HG03342 (cell line): ENCODE results near the gene UAP1.

Experiments
- ATAC-seq: cut with Tn5 transposase; IDR thresholded peaks from one replicate; pipeline ENCODE4 v1.9.1; 2021; ENCODE audit warnings: mild to moderate bottlenecking, moderate library complexity; ENCODE audit not compliant: unreplicated experiment

Gene UAP1

DNA sequence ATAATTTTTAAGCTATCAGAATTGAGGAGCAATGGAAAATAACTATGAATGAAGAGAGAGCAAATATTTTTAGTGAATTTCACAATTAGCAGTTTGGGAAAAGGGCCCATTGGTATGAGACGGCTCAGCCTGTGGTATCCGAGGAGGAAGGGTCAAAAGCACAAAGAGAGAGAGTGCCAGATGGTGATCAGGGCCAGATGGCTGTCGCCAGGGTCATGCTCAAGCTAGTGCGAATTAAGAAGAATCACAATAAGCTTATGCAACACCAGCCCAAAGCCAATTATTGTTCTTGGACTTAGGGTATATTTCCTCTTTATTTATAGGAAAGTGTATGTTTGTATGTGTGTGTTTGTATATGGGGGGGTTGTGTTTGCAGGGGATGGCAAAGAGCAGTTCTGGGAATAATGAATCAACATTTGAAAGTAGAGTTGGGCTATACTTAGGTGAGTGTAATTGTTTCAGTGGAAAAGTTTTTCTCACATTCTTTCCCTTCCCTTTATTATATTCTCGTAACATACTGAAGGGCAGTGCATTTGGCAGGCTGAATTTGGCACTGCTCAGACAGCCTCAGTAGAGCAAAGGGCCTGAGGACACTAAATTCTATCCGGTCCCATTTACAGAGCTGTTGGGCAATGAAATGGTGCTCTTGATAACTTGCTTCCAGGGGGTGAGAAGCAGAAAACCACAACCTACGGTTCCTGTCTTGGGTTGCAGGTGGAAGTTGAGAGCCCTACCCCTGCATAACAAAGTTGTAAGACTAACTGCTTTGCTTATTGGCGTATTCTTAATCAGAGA lies 51.3 kb downstream of the UAP1 start:
- ATAC-seq, result no peak

DNA sequence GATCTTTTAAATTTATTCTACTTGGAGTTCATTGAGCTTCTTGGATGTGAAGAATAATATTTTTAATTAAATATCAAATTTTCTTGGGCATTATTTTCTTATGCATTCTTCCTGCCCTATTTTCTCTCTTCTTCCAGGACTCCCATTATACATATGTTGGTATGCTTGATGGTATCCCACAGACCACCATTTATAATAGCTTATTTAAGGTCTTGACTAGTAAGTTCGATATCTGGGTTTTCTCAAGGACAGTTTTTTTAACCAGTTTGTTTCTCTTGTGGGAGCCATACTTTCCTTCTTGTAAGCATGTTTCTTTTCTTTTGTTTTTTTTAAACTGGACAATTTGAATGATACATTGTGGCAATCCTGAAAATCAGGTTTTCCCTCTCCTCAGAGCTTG lies 55.3 kb downstream of the UAP1 start:
- no peak for ATAC-seq

DNA sequence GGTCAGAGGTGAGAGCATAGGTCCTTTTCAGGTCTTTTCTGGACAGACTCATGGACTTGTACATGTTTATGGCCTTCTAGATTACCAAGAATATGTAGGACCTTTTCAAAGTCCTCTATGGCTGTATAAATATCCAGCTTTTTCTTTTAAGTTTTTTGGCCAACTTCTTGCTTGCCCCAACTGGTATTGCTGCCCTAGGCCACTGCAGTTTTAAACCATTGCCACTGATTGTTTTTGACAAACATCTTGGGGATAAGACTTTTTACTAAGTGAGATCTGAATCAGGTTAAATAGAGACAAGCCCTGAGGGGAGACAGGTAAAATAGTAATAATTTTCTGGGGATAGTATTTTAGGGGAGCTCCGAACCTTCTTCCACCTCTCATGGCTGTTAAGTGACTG lies 56.0 kb downstream of the UAP1 start:
- no peak for ATAC-seq

DNA sequence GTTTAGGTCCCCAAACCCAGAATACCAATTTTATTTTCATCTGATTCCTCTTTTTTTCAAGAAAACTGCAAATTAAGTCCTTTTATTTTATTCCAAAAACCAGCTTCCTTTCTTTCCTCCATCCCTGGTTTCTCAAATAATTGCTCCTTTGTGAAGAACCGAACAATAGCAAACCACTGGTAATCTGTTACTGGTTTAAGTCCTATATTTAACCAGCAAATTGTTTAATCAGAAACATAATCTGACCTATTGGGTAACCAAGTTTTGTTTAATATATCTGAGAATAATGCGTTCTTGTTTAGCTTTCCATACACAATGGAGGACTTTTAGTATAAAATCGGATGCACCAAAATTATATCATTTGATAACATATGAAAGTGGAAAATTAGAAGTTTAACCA lies 57.6 kb downstream of the UAP1 start:
- ATAC-seq, result no peak

DNA sequence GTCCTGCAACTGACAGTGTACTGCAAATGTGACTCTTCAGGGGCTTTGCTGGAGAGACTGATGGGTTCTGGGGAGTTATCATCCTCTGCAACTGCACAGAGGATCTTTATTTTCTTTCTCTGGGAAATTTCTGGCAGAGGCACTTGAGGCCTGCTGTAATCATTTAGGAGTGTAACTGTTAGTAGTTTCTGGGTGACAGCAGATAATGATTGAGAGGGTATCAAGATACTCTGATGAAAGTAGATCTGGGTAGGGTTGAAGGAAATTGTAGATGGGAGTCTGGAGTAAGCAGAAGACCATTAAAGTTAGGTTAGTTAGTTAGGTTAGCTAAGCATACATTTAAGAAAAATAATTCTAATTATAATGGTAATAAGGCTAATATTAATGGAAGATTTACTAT lies 59.7 kb downstream of the UAP1 start:
- ATAC-seq, result no peak

DNA sequence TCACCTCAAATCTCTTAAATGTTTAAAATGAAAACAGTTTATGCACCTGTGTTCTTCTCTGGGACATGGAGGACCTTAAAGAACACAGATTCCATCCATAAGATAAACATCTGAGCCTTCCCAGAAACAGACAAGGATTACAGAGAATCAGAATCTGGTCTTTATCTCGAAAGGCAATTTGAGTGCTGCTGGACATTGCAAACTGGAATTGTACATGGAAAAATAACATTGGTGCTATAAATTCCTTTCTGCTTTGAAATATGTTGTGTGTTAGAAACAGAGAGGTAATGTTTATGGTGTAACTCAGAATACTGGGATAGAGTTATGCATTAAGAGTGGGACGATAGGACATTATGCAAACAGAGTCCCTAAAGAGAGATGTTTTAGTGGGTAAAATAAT lies 64.2 kb downstream of the UAP1 start:
- ATAC-seq, result no peak

DNA sequence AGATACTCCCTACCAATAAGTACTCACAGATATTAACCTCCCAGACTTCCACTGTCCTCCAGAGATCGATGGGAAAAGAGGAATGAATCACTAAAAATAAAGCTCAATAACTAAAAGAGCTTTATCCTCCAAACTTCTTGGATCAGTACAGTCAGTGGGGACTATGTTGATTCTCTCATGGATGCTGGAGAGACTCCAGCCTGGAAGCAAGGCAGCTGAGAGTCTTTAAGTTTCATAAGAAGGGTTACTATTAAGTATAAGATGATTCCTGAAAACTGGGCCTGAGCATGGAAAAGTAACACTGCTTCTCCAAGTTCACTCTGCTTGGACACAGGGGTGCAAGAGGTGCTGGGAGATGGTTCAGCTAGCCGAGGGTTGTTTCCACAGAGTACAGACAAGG lies 64.6 kb downstream of the UAP1 start:
- ATAC-seq, result no peak

DNA sequence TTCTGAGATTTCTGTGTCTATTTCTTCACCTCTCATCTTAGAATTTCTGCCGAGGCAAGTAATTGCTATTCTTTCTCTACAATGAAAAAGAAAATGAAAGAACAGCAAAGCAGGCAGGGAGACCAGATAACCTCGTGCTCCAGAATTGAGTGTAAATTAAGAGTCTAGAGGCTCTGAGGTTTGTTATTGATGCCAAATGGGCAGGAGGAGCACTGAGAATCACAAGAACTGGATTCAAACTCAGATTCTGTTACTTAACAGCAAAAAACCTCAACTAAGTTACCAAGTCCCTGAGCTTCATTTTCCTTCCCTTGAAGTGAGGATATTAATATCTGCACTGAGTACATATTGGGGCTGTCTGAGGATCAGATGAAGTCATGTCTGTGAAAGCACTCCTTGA lies 65.2 kb downstream of the UAP1 start:
- no peak for ATAC-seq

DNA sequence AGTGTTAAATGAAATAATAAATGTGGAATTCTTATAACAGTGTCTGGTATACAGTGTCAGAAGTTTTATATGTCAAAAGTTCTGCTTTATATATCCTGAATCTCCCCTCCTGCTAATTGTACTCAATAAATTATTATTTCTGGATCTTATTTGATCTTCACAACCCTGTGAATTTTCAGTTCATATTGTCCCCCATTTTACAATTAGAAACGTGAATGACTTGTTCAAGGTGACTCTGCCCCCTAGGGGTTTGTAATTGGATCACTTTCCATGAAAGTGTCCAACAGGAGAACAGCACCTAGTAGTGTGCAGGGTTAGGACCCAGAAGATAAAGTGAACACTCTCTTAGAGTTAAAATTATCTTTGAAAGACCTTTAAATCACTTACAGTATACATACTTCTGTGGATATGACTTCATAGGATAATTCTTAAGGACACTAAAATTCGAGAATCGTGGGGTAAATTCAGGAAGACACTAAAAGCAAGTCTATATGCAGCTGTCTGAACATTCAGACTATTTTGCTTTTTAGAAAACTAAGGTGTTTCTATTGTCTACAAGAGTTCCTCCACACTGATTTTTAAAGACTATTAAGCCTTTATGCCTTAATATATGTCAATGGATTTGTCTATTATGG lies 66.3 kb downstream of the UAP1 start:
- no peak for ATAC-seq

DNA sequence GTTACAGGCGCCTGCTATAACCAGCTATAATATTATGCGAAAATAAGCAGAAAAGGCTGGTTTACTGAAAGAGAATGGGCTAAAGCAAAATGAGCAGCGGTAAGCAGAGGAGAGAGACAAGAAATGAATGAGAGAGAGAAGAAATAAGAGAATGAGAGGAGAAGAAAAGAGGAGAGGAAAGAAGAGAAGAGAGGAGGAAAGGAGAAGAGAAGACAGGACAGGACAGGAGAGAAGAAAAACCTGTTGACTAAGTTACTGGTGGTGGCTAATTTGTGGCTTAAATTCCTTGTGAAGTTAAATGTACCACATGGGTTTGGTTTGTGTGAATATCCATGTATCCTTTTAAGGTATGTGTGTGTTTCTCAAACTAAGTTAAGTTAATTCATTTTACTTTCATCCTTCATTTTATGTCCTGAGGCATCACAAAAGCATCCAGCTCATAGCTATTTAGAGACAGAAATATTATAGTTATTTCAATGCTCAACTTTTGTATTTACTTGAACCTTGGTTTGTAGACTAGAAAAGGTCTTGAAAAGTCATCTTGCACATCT lies 67.6 kb downstream of the UAP1 start:
- ATAC-seq, result no peak

DNA sequence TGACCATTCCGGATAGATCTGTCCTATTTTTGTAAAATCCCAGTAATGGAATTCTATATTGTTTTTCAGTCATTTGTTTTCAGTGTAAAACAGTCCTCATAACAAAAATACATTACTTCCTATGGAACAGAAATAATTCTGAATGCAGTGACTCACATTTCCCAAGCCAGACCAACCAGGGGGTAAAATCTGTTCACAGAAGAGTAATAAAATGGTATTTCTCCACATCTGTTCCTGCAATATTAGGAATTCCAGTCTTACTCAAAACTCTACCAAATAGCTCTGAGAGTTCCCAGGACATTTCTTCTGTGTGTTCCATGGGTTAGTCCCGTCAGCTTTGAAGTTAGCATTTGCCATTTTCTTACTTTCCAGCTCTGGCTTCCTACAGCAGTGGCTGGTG lies 68.1 kb downstream of the UAP1 start:
- no peak for ATAC-seq

DNA sequence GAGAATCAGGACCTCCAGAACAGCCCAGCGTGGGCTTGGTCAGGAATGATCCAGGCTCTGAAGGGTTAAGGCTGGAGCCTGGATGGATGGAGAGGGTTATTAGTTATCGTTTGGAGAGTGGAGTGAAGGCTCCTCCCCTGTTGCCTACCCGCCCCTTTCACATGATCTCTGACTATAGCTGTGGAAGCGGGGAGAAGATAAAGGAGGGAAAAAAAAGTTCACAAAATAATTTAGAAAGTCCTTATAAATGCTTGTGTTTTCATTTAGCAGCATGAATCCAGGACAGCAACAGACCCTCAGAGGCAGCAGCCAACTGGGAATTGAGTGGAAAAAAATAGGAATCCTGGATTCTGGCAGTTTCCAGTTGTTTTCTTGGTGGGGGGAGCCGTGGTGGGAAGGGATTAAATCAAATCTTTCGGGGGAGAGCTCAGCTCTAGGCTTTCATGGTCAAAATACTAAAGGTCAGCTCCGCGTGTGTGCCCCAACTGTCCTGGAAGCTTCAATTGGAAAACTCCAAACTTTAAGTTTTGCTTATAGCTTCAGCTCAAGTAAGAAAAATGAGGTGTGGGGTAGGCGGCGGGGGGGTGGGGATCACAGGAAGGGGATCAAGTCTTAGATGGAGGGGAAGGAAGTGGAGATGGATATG lies 70.1 kb downstream of the UAP1 start:
- no peak for ATAC-seq

DNA sequence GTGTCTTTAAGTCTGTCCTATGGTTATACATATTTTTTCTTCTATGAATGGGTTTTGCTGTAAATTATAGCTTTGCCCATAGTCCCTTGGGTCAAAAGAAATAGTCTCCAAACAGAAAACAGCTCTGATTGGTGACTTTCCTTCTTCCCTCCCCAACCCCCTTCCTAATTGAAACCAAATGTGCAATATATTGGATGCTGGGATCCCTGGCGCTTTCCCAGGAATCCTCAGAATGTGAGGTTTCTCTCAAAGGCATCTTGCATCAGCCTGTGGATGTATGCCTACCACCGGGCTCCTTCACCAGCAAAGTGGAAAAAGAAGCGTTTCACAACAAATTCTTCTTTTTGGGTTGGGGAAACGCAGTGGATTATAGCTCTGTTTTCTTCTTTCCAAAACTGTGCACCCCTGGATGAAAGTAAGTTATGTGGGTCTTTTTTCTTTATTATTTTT lies 70.7 kb downstream of the UAP1 start, which contains the start of gene DDR2:
DDR2 (plus strand) TSS at position 248 of the 450 bp plus-strand sequence. CDS start 86,600 bp downstream, outside the sequence.
- no peak for ATAC-seq

DNA sequence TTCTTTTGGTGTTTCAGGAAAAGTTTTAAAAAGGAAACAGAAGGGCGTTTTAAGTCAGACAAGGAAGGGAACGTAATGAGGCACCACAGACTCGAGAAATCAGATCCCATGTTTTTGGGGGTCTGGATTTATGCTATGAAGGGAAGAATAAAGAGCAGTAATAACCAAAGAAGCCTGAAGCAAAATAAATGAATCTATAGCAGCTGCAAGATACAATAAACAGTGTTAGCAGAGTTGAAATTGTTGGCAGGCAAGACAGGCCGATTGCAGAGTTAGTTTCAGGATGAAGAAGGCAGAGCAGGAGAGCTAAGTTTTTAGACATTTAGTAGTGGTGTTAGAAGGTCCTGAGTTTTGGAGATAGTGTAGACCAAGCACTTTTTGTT lies 71.2 kb downstream of the UAP1 start:
- ATAC-seq, result no peak

DNA sequence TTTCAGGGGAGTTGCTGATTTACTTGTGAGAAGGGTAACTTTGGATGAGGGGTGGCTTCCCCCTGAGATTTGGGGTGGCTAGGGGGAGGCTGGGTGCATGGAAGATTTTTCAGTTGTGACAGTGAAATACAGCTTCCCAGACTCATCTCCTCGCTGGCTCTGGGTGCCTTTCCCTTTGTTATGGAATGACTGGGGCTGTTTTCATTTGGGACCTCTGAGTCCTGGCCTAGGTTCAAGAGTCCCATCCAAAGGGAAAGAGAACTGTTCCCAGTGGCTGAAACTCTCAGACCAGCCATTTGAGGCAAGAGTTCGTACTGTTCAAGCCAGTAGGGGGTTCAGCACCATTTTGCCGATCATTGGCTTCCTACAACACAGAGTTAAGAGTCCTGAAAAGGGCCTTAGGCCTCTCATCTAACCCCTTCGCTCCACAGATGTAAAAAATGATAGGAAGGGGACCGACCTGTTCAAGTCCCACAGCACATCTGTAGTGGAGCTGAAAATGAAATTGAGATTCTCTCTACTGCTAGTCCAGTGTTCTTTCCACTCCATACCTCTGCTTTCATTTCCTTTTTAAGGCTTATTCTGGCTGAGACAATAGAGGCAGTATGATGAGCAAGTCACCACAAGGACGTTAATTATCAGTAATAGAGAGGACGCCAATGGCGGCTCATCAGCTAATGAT lies 71.7 kb downstream of the UAP1 start:
- peak; percentile 67 for ATAC-seq

DNA sequence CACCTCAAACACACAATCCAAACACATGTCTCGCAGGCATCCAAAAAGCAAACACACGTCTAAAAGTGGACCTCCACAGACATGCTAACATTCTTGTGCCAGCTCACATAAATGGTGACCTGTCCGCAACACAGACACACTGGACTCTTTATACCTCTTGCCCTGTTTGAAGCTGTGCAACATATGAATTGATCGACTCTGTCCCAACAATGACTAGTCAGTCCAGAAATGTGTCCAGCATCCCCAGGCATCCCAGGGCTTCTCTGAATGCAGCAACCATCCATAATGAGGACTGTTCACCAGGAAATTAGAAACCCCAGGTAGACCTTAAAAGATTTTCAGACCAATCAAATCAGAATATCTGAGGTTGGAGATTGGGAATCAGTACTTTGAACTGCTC lies 73.9 kb downstream of the UAP1 start:
- no peak for ATAC-seq

DNA sequence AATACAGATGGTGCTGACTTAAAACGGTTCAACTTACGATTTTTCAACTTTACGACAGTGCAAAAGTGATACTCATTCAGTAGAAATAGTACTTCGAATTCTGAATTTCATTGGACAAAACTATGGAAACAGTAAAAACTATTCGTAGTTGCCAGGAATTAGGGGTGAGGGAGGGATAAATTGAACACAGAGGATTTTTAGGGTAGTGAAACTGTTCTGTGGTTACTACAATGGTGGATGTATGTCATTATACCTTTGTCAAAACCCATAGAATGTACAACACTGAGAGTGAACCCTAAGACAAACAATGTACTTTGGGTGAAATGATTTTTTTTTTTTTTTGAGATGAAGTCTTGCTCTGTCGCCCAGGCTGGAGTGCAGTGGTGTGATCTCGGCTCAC lies 78.2 kb downstream of the UAP1 start:
- peak; percentile 74 for ATAC-seq

DNA sequence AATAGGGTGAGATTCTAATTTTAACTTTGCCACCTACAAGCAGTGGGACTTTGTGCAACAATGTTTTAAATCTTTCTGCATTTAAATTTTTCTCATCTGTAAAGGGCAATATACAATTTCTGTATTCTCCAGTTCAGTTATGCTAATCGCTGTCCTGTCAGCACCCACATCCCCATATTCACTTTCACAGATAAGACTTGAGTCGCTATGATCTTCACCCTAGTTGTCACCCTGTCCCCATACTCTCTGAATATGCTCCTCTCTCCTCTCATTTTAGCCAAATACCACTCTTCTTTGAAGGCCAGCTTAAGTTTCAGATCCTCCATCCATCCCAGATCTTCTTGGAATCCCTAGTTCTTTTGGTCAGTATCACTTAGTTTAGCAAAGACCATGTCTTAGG lies 79.6 kb downstream of the UAP1 start:
- no peak for ATAC-seq

DNA sequence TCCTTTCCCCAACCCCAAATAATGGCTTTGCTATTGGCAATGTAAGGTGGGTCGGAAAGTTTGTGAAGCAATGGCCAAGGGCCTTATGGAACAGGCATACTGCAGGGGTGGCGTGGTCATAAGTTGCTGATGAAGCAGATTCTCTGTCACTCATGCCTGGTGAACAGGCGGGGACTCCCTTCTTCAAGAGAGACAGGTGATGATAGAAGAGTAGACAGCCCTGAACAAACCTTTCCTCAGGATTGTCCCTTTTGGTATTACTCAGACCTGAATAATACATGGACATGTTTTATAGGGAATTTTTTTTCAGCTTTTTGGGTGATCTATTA lies 83.4 kb downstream of the UAP1 start:
- ATAC-seq, result no peak

DNA sequence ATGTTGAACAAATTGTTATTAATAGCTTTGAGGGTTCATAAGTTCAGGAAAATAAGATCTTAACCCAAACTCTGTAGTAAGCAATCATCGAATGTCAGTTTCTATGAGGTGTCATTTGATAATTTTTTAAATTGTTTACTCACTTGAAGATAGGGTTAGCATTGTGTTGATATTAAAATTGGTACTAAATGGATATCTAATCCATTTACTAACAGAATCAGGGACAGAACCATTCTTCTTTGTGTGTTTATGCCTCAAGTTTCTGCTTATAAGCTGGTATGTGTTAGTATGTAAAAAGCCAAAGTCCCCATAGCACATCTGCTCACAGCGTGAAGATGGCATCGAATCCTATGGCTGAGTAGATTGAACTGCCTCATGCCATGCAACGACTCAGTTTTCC lies 84.1 kb downstream of the UAP1 start:
- ATAC-seq, result no peak

DNA sequence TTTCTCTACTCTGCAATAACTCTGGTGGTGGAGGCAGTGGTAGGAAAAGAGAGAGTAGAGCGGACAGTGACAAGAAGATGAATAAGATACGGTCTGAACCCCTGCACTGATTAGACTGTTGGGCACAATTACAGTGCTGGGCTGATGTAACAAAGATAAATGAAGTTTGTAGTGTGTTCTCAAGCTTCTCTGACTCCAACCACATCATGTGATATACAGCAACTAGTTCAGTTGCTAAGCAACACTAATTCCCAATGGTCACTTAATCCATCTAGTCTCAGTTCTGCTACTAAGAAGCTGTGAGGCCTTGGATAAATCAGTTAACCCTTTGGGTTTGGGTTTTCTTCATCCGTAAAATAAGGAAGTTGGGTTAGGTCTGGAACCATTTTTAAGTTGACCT lies 88.1 kb downstream of the UAP1 start:
- ATAC-seq, result no peak
